OCI-LY7 (cell line): ENCODE results near the gene DDX39A. TPM values are rescaled to one million over a fixed set of nuclear protein-coding genes. Genes with fewer than 3 reads are reported as not detected.
A peak's percentile ranks its signal among the peaks of the same experiment; 100 is the strongest.

Experiments
- BruUV-seq: library from RNA; stranded (reverse); fragments of 400-500 nt; replicated peaks from 2 replicates; lab custom pipeline; 2021; lab: Mats Ljungman, UMichigan
- CTCF ChIA-PET: fragments of 300-600 bp; sonication (Branson Sonifier 250); formaldehyde crosslinking; loops from one replicate; lab custom pipeline; 2022; ENCODE audit warnings: antibody characterized with exemption; ENCODE audit not compliant: unreplicated experiment; lab: Charles Lee
- POLR2A ChIA-PET: fragments of 300-600 bp; sonication (Branson Sonifier 250); formaldehyde crosslinking; loops from one replicate; lab custom pipeline; 2022; ENCODE audit warnings: antibody characterized with exemption; lab: Charles Lee
- DNase-seq: peaks from one replicate; pipeline ENCODE4 v3.0.0-alpha.2; 2015; ENCODE audit warnings: low spot score
- H2AFZ ChIP-seq: fragments of 200-600 bp; sonication (generic), shearing (Covaris generic); 2 replicates; pipeline ENCODE4 v1.6.1; 2014; ENCODE audit warnings: mild to moderate bottlenecking, antibody characterized with exemption, low read length, moderate library complexity
- H3K27ac ChIP-seq: fragments of 200-600 bp; sonication (generic); 2 replicates; pipeline ENCODE4 v1.5.1; 2014; ENCODE audit warnings: mixed run types, low read depth, mild to moderate bottlenecking, moderate library complexity, low read length, inconsistent platforms; ENCODE audit not compliant: poor library complexity, severe bottlenecking
- H3K36me3 ChIP-seq: fragments of 200-600 bp; sonication (generic); 2 replicates; pipeline ENCODE4 v1.6.1; 2014; ENCODE audit warnings: mild to moderate bottlenecking, antibody characterized with exemption, low read length, moderate library complexity, mixed read lengths; ENCODE audit not compliant: insufficient read depth
- H3K4me1 ChIP-seq: fragments of 200-600 bp; sonication (generic); 2 replicates; pipeline ENCODE4 v1.5.1; 2014; ENCODE audit warnings: mild to moderate bottlenecking, low read length; ENCODE audit not compliant: insufficient read depth, poor library complexity, severe bottlenecking
- H3K4me2 ChIP-seq: fragments of 200-600 bp; sonication (generic); 2 replicates; pipeline ENCODE4 v1.6.1; 2014; ENCODE audit warnings: mild to moderate bottlenecking, low read length
- H3K4me3 ChIP-seq: fragments of 200-600 bp; sonication (generic); 2 replicates; pipeline ENCODE4 v1.5.1; 2014; ENCODE audit warnings: mild to moderate bottlenecking, low read depth, low read length; ENCODE audit not compliant: poor library complexity, severe bottlenecking
- H3K79me2 ChIP-seq: fragments of 200-600 bp; sonication (generic); 2 replicates; pipeline ENCODE4 v1.6.1; 2016; ENCODE audit warnings: low read depth, mild to moderate bottlenecking, low read length, moderate library complexity, mixed read lengths; ENCODE audit not compliant: insufficient read depth
- H3K9me2 ChIP-seq: fragments of 200-600 bp; sonication (generic); 2 replicates; pipeline ENCODE4 v1.6.1; 2016; ENCODE audit warnings: mild to moderate bottlenecking, low read length, mixed read lengths; ENCODE audit not compliant: insufficient read depth
- H3K9me3 ChIP-seq: fragments of 200-600 bp; sonication (generic); 2 replicates; pipeline ENCODE4 v1.6.1; 2014; ENCODE audit warnings: mild to moderate bottlenecking, mixed run types, low read length, mixed read lengths
- H4K20me1 ChIP-seq: fragments of 200-600 bp; sonication (generic); 2 replicates; pipeline ENCODE4 v1.6.1; 2014; ENCODE audit warnings: mild to moderate bottlenecking, antibody characterized with exemption, low read length, moderate library complexity, mixed read lengths; ENCODE audit not compliant: insufficient read depth
- EZH2phosphoT487 ChIP-seq: fragments of 200-600 bp; sonication (generic); IDR thresholded peaks from 2 replicates; pipeline ENCODE4 v1.6.1; 2018; ENCODE audit warnings: low read depth, borderline replicate concordance, mild to moderate bottlenecking, mixed run types, antibody characterized with exemption, low read length, moderate library complexity, mixed read lengths
- intact Hi-C: fragments of 100-400 bp; cut with micrococcal nuclease; formaldehyde crosslinking; loops from one replicate; pipeline ENCODE4 v1.10.0; 2022; ENCODE audit not compliant: unreplicated experiment
- total RNA-seq, 2 experiments: library from RNA; depleted of rRNA in 1 of 2; stranded (reverse); fragments of >200 nt in 1 of 2; shearing (Covaris generic) in 1 of 2; gene quantifications; 2 replicates each; pipeline ENCODE4 v1.2.3, GENCODE V29; 2014 to 2022
- TF ChIP-seq, protein P1 (sequence below): fragments of 200-600 bp; sonication (generic); conservative IDR thresholded peaks from 2 replicates; pipeline ENCODE4 v1.5.1; 2014; ENCODE audit warnings: mild to moderate bottlenecking, antibody characterized with exemption, low read length, moderate library complexity, mixed read lengths

The DDX39A gene
- total RNA-seq, 2 experiments from 2014 or later = 294 to 474 TPM

DNA sequence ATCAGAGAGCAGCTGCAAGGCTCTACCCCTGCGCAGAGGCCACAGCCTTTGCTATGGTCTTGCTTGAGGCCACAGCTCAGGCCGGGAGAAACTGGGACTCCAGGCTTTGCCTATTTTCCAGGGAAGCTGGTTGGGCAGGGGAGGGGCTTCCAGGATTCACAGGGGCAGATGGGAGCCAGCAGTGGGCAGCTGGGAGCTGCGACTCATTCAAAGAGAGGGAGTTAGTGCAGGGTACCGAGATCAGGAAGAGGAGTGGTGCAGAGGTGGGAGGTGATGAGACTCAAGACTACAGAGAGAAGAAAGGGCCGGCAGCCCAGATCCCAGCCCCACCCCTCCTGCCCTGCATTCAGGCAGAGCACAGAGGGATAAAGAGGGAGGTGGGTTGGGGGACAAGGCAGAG is 25.8 kb downstream of the DDX39A start:
- intact Hi-C loops = no loop called here
- Histone ChIP-seq H3K9me3 (no peaks in the 10 kb centered on the region), H4K20me1 (no peaks in the 10 kb centered on the region), H3K4me2 (no peak overlapping the region), H3K9me2 (no peaks in the 10 kb centered on the region), H2AFZ (no peak overlapping the region), H3K27ac (no peak overlapping the region), H3K4me3 (no peak overlapping the region), H3K79me2 (no peaks in the 10 kb centered on the region), H3K36me3 (peaks cover 20% of the 10 kb centered on the region), H3K4me1 (no peaks in the 10 kb centered on the region)
- no peak for TF ChIP-seq EZH2phosphoT487
- TF ChIP-seq, protein P1, sequence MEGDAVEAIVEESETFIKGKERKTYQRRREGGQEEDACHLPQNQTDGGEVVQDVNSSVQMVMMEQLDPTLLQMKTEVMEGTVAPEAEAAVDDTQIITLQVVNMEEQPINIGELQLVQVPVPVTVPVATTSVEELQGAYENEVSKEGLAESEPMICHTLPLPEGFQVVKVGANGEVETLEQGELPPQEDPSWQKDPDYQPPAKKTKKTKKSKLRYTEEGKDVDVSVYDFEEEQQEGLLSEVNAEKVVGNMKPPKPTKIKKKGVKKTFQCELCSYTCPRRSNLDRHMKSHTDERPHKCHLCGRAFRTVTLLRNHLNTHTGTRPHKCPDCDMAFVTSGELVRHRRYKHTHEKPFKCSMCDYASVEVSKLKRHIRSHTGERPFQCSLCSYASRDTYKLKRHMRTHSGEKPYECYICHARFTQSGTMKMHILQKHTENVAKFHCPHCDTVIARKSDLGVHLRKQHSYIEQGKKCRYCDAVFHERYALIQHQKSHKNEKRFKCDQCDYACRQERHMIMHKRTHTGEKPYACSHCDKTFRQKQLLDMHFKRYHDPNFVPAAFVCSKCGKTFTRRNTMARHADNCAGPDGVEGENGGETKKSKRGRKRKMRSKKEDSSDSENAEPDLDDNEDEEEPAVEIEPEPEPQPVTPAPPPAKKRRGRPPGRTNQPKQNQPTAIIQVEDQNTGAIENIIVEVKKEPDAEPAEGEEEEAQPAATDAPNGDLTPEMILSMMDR = no peak
- ChIA-PET POLR2A (interaction anchor here (0.8 kb wide), 1 partner anchor 12 kb away, joined by 3 read pairs; no protein-coding TSS in a partner anchor), CTCF (no interaction called here)
- no TSS peak for BruUV-seq
- DNase-seq = no peak

DNA sequence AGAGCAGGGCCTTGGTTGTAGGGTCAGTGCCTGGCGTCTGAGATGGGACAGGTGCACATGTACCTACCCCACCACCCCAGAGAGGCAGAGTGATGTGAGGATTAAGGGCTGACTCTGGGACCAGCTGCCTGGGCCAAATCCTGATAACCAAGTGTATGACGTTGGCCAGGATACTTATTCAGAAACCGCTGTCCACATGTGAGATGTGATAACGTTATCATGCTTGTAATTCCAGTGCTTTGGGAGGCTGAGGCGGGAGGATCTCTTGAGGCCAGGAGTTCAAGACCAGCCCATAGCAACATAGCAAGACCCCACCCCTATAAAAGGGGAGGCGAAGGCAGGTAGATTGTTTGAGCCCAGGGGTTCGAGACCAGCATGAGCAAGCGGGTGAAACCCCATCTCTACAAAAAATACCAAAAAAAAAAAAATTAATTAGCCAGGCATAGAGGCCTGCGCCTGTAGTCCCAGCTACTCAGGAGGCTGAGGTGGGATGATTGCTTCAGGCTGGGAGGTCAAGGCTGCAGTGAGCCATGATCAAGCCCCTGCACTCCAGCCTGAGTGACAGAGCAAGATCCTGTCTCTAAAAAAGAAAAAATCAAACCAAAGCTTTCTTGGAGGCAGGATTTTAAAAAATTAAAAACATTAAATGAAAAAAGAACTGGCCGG is 27.9 kb downstream of the DDX39A start:
- H3K9me3 ChIP-seq = no peaks in the 10 kb centered on the region
- no peaks in the 10 kb centered on the region for H3K79me2 ChIP-seq

More for the DNA sequence above, 27.9 kb downstream of the DDX39A start:
- H3K4me3 ChIP-seq = no peak overlapping the region
- H2AFZ ChIP-seq = no peak overlapping the region
- no peaks in the 10 kb centered on the region for H4K20me1 ChIP-seq
- TSS peak; percentile 45 for BruUV-seq
- ChIA-PET POLR2A (no interaction called here), CTCF (no interaction called here)
- no peak overlapping the region for H3K4me2 ChIP-seq
- H3K9me2 ChIP-seq = no peaks in the 10 kb centered on the region
- no peak overlapping the region for H3K27ac ChIP-seq
- no peak for DNase-seq
- TF ChIP-seq, protein P1 = no peak
- TF ChIP-seq EZH2phosphoT487 = no peak
- H3K36me3 ChIP-seq = peaks cover 20% of the 10 kb centered on the region
- H3K4me1 ChIP-seq = no peaks in the 10 kb centered on the region
- intact Hi-C loops = no loop called here
